ENCODE measurements around the gene TCHP. TPM values are rescaled to one million over a fixed set of nuclear protein-coding genes. Genes with fewer than 3 reads are reported as not detected.
A peak's percentile ranks its signal among the peaks of the same experiment; 100 is the strongest.

The TCHP gene
- total and polyA plus RNA-seq, 2 experiments from 2014 or later, result 3.1 to 6.2 TPM

DNA sequence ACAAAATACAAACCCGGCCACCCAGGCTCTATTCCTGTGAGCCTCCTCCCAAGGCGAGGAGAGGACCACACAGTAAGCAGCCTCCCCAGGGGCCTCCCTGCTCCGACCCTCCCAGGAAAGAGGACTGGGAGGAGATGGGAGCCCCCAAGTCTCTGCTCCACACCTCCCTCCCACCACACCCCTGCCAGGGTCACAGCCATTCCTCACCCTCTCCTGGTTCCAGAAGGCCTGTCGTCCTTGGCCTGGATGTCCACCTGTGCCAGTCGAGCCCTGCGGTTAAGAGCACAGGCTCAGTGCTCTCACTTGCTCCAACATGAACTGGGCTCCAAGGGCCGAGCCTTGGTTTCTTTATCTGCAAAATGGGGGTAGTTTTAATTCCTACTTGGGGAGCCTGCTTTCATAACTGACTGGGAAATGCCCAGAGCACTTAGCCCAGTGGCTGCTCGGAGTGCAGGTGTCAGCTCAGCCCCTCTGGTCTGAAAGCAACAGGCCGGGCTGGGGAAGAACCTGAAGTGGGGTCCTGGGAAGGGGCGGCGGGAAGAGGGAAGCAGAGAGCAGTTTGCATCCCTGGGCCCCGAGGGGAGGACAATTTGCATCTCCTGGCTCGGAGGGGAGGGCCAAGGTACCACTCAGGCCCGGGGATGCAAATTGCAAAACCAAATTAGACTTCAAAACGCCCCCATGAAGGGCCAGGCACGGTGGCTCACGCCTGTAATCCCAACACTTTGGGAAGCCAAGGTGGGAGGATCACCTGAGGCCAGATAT is 23.6 kb downstream of the TCHP start:
- peaks cover 11% of the 10 kb centered on the region; the same call in 2 of the 3 replicates for H3K9me3 Mint-ChIP-seq
- Histone ChIP-seq H3K4me2 (no peak overlapping the region), H3F3A (replicated peaks; ENCODE audit: low read depth) (no peaks in the 10 kb centered on the region), H3K27me3 (ENCODE audit: insufficient read depth) (no peaks in the 10 kb centered on the region), H3K36me3 (ENCODE audit: insufficient read depth) (no peaks in the 10 kb centered on the region), H2AFZ (no peak overlapping the region), H3K27ac (ENCODE audit: low read depth) (no peak overlapping the region), H3K4me3 (no peak overlapping the region), H3K4me1 (ENCODE audit: insufficient read depth) (no peaks in the 10 kb centered on the region), H4K20me1 (replicated peaks; ENCODE audit: insufficient read depth) (no peaks in the 10 kb centered on the region), H3K9me2 (ENCODE audit: insufficient read depth) (no peaks in the 10 kb centered on the region), H3K79me2 (replicated peaks; ENCODE audit: insufficient read depth) (no peaks in the 10 kb centered on the region)
- peaks cover 13% of the 10 kb centered on the region for H3K27me3 Mint-ChIP-seq (ENCODE audit: insufficient read depth, low read depth, poor library complexity)
- H3K27ac Mint-ChIP-seq, result peak overlapping the region; percentile 27; the same call in 1 of the 2 replicates
- H3K4me1 Mint-ChIP-seq, result peaks cover 8% of the 10 kb centered on the region
- TF ChIP-seq, protein P1, sequence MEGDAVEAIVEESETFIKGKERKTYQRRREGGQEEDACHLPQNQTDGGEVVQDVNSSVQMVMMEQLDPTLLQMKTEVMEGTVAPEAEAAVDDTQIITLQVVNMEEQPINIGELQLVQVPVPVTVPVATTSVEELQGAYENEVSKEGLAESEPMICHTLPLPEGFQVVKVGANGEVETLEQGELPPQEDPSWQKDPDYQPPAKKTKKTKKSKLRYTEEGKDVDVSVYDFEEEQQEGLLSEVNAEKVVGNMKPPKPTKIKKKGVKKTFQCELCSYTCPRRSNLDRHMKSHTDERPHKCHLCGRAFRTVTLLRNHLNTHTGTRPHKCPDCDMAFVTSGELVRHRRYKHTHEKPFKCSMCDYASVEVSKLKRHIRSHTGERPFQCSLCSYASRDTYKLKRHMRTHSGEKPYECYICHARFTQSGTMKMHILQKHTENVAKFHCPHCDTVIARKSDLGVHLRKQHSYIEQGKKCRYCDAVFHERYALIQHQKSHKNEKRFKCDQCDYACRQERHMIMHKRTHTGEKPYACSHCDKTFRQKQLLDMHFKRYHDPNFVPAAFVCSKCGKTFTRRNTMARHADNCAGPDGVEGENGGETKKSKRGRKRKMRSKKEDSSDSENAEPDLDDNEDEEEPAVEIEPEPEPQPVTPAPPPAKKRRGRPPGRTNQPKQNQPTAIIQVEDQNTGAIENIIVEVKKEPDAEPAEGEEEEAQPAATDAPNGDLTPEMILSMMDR (conservative IDR thresholded peaks at IDR 0.05; ENCODE audit: low read depth in 2 of 2), result no peak
- TF ChIP-seq STAT1 (IDR thresholded peaks at IDR 0.05; ENCODE audit: unreplicated experiment) (no peak), EZH2 (IDR thresholded peaks at IDR 0.05; ENCODE audit: low read depth, unreplicated experiment) (no peak), CREB1 (CRISPR knock-in tag; IDR thresholded peaks at IDR 0.05; ENCODE audit: low read depth) (no peak), EZH2phosphoT487 (IDR thresholded peaks at IDR 0.05; ENCODE audit: unreplicated experiment) (no peak), JUNB (IDR thresholded peaks at IDR 0.05; ENCODE audit: unreplicated experiment) (no peak), POLR2AphosphoS5 (IDR thresholded peaks at IDR 0.05; ENCODE audit: low read depth) (no peak), NANOG (IDR thresholded peaks at IDR 0.05; ENCODE audit: borderline replicate concordance) (no peak), ZNF331 (CRISPR knock-in tag; IDR thresholded peaks at IDR 0.05; ENCODE audit: low read depth) (no peak), ZNF114 (CRISPR knock-in tag; IDR thresholded peaks at IDR 0.05) (no peak)
- TF ChIP-seq, protein P2, sequence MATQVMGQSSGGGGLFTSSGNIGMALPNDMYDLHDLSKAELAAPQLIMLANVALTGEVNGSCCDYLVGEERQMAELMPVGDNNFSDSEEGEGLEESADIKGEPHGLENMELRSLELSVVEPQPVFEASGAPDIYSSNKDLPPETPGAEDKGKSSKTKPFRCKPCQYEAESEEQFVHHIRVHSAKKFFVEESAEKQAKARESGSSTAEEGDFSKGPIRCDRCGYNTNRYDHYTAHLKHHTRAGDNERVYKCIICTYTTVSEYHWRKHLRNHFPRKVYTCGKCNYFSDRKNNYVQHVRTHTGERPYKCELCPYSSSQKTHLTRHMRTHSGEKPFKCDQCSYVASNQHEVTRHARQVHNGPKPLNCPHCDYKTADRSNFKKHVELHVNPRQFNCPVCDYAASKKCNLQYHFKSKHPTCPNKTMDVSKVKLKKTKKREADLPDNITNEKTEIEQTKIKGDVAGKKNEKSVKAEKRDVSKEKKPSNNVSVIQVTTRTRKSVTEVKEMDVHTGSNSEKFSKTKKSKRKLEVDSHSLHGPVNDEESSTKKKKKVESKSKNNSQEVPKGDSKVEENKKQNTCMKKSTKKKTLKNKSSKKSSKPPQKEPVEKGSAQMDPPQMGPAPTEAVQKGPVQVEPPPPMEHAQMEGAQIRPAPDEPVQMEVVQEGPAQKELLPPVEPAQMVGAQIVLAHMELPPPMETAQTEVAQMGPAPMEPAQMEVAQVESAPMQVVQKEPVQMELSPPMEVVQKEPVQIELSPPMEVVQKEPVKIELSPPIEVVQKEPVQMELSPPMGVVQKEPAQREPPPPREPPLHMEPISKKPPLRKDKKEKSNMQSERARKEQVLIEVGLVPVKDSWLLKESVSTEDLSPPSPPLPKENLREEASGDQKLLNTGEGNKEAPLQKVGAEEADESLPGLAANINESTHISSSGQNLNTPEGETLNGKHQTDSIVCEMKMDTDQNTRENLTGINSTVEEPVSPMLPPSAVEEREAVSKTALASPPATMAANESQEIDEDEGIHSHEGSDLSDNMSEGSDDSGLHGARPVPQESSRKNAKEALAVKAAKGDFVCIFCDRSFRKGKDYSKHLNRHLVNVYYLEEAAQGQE (IDR thresholded peaks at IDR 0.05; ENCODE audit: unreplicated experiment), result no peak
- TF ChIP-seq, protein P3, sequence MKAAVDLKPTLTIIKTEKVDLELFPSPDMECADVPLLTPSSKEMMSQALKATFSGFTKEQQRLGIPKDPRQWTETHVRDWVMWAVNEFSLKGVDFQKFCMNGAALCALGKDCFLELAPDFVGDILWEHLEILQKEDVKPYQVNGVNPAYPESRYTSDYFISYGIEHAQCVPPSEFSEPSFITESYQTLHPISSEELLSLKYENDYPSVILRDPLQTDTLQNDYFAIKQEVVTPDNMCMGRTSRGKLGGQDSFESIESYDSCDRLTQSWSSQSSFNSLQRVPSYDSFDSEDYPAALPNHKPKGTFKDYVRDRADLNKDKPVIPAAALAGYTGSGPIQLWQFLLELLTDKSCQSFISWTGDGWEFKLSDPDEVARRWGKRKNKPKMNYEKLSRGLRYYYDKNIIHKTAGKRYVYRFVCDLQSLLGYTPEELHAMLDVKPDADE (IDR thresholded peaks at IDR 0.05), result no peak
- H3K4me3 Mint-ChIP-seq, result no peak overlapping the region
- ATAC-seq, result no peak
- DNase-seq (ENCODE audit: low spot score), result no peak
- H3K36me3 Mint-ChIP-seq (ENCODE audit: low read depth), result peaks cover 37% of the 10 kb centered on the region
